IMR-90 (cell line): ENCODE data around the gene MTMR3. TPM values are rescaled to one million over a fixed set of nuclear protein-coding genes. Genes with fewer than 3 reads are reported as not detected.

Experiments
- ATAC-seq: fragments of 200-7000 bp; cut with Tn5 transposase; 2 replicates; pipeline ENCODE4 v1.9.1; 2020; ENCODE audit warnings: low read depth, mild to moderate bottlenecking, moderate library complexity
- BruUV-seq: library from RNA; stranded (reverse); fragments of 400-500 nt; replicated peaks from 2 replicates; lab custom pipeline; 2021; lab: Mats Ljungman, UMichigan
- CTCF ChIA-PET: fragments of 300-600 bp; formaldehyde crosslinking; extraction: SDS; loops from one replicate; lab custom pipeline; 2021; ENCODE audit warnings: antibody characterized with exemption; lab: Yijun Ruan, JAX
- POLR2A ChIA-PET: fragments of 300-600 bp; sonication (Branson Sonifier 250); formaldehyde crosslinking; loops from one replicate; lab custom pipeline; 2022; ENCODE audit warnings: antibody characterized with exemption; ENCODE audit not compliant: unreplicated experiment; lab: Charles Lee
- DNase-seq: peaks from one replicate; pipeline ENCODE4 v3.0.0; 2013
- H2AFZ ChIP-seq: replicated peaks from 2 replicates; pipeline ENCODE3; 2013; ENCODE audit warnings: low read length, mild to moderate bottlenecking; ENCODE audit not compliant: poor library complexity
- H2AK5ac ChIP-seq: 2 replicates; pipeline ENCODE4 v1.6.1; 2013; ENCODE audit warnings: low read depth, low read length, inconsistent platforms
- H2AK9ac ChIP-seq: replicated peaks from 2 replicates; pipeline ENCODE3; 2013; ENCODE audit warnings: mild to moderate bottlenecking, low read depth, low read length, moderate library complexity; ENCODE audit not compliant: poor library complexity
- H2BK120ac ChIP-seq: 2 replicates; pipeline ENCODE4 v1.6.1; 2013; ENCODE audit warnings: low read depth, low read length, inconsistent platforms
- H2BK15ac ChIP-seq: 3 replicates; pipeline ENCODE4 v1.6.1; 2013; ENCODE audit warnings: low read depth, low read length, inconsistent platforms
- H2BK20ac ChIP-seq: 2 replicates; pipeline ENCODE4 v1.6.1; 2013; ENCODE audit warnings: low read depth, mild to moderate bottlenecking, inconsistent platforms, low read length, moderate library complexity
- H2BK5ac ChIP-seq: 2 replicates; pipeline ENCODE4 v1.6.1; 2013; ENCODE audit warnings: mild to moderate bottlenecking, low read depth, low read length, inconsistent platforms; ENCODE audit not compliant: poor library complexity, severe bottlenecking
- H3K14ac ChIP-seq: replicated peaks from 2 replicates; pipeline ENCODE4 v1.6.1; 2013; ENCODE audit warnings: low read depth, low read length, inconsistent platforms
- H3K18ac ChIP-seq: 2 replicates; pipeline ENCODE4 v1.6.1; 2013; ENCODE audit warnings: low read depth, low read length, control low read depth
- H3K23ac ChIP-seq: 2 replicates; pipeline ENCODE4 v1.6.1; 2013; ENCODE audit warnings: low read depth, low read length, inconsistent platforms
- H3K27ac ChIP-seq: 2 replicates; pipeline ENCODE4 v1.5.1; 2013; ENCODE audit warnings: mild to moderate bottlenecking, control low read depth, low read length; ENCODE audit not compliant: insufficient read depth
- H3K27me3 ChIP-seq: 2 replicates; pipeline ENCODE4 v1.6.1; 2013; ENCODE audit warnings: low read length; ENCODE audit not compliant: control insufficient read depth, insufficient read depth
- H3K36me3 ChIP-seq: 2 replicates; pipeline ENCODE4 v1.6.1; 2013; ENCODE audit warnings: low read length, mixed read lengths; ENCODE audit not compliant: control insufficient read depth, insufficient read depth
- H3K4ac ChIP-seq: 2 replicates; pipeline ENCODE4 v1.6.1; 2013; ENCODE audit warnings: low read depth, low read length, inconsistent platforms
- H3K4me1 ChIP-seq: 2 replicates; pipeline ENCODE4 v1.6.1; 2013; ENCODE audit warnings: low read length, mixed read lengths; ENCODE audit not compliant: control insufficient read depth, insufficient read depth
- H3K4me2 ChIP-seq: 2 replicates; pipeline ENCODE4 v1.6.1; 2013; ENCODE audit warnings: low read depth, mild to moderate bottlenecking, control low read depth, low read length, moderate library complexity
- H3K4me3 ChIP-seq: 2 replicates; pipeline ENCODE4 v1.5.1; 2013; ENCODE audit warnings: low read depth, mild to moderate bottlenecking, control low read depth, low read length, moderate library complexity; ENCODE audit not compliant: insufficient read depth
- H3K56ac ChIP-seq: 2 replicates; pipeline ENCODE4 v1.6.1; 2013; ENCODE audit warnings: low read length, inconsistent platforms; ENCODE audit not compliant: insufficient read depth; ENCODE audit errors: extremely low read depth
- H3K79me1 ChIP-seq, 2 experiments: 2 replicates each; pipeline ENCODE4 v1.6.1; 2013; ENCODE audit warnings: low read length in 2 of 2, inconsistent platforms in 1 of 2, low read depth in 1 of 2
- H3K9ac ChIP-seq: 2 replicates; pipeline ENCODE4 v1.6.1; 2013; ENCODE audit warnings: low read depth, low read length, control low read depth
- H3K9me1 ChIP-seq: 2 replicates; pipeline ENCODE4 v1.6.1; 2013; ENCODE audit warnings: low read length, inconsistent platforms; ENCODE audit not compliant: insufficient read depth
- H3K9me3 ChIP-seq: 2 replicates; pipeline ENCODE4 v1.6.1; 2013; ENCODE audit warnings: low read length; ENCODE audit not compliant: control insufficient read depth, insufficient read depth
- H4K20me1 ChIP-seq: 2 replicates; pipeline ENCODE4 v1.6.1; 2013; ENCODE audit warnings: low read length, inconsistent platforms; ENCODE audit not compliant: insufficient read depth
- H4K5ac ChIP-seq: 2 replicates; pipeline ENCODE4 v1.6.1; 2013; ENCODE audit warnings: mild to moderate bottlenecking, low read depth, low read length, control low read depth
- H4K8ac ChIP-seq, 2 experiments: 2 replicates each; pipeline ENCODE4 v1.6.1; 2013; ENCODE audit warnings: low read depth in 2 of 2, low read length in 2 of 2, control low read depth in 1 of 2, inconsistent platforms in 1 of 2
- H4K91ac ChIP-seq: 2 replicates; pipeline ENCODE4 v1.6.1; 2013; ENCODE audit warnings: low read depth, low read length, inconsistent platforms; ENCODE audit not compliant: insufficient read depth
- BHLHE40 ChIP-seq: fragments of 150-350 bp; IDR thresholded peaks from 2 replicates; pipeline ENCODE4 v1.6.1; 2016; ENCODE audit warnings: mild to moderate bottlenecking, low read depth, low read length
- CEBPB ChIP-seq: IDR thresholded peaks from 2 replicates; pipeline ENCODE4 v1.6.1; 2012; ENCODE audit warnings: low read depth, low read length, improper control_type of control experiment
- CHD1 ChIP-seq: IDR thresholded peaks from 2 replicates; pipeline ENCODE4 v1.6.1; 2012; ENCODE audit warnings: low read depth, low read length, improper control_type of control experiment
- FOS ChIP-seq: fragments of 150-350 bp; IDR thresholded peaks from 2 replicates; pipeline ENCODE4 v1.6.1; 2016; ENCODE audit warnings: low read depth, low read length
- MAFK ChIP-seq: IDR thresholded peaks from 2 replicates; pipeline ENCODE4 v1.6.1; 2012; ENCODE audit warnings: low read depth, low read length, improper control_type of control experiment
- MAZ ChIP-seq: IDR thresholded peaks from 2 replicates; pipeline ENCODE4 v1.6.1; 2012; ENCODE audit warnings: low read depth, mild to moderate bottlenecking, low read length, improper control_type of control experiment, moderate library complexity, borderline replicate concordance
- MXI1 ChIP-seq: IDR thresholded peaks from 2 replicates; pipeline ENCODE4 v1.6.1; 2012; ENCODE audit warnings: low read depth, mild to moderate bottlenecking, low read length, moderate library complexity, borderline replicate concordance
- NFE2L2 ChIP-seq: fragments of 150-350 bp; IDR thresholded peaks from 2 replicates; pipeline ENCODE4 v1.6.1; 2016; ENCODE audit warnings: low read depth, mild to moderate bottlenecking, low read length
- POLR2A ChIP-seq: IDR thresholded peaks from 2 replicates; pipeline ENCODE4 v1.6.1; 2012; ENCODE audit warnings: mild to moderate bottlenecking, low read depth, low read length
- RFX5 ChIP-seq: IDR thresholded peaks from 2 replicates; pipeline ENCODE4 v1.8.0; 2012; ENCODE audit warnings: low read depth, mild to moderate bottlenecking, low read length, moderate library complexity
- SMC3 ChIP-seq: fragments of 150-350 bp; IDR thresholded peaks from 2 replicates; pipeline ENCODE4 v1.6.1; 2016; ENCODE audit warnings: low read depth, mild to moderate bottlenecking, antibody characterized with exemption, low read length, moderate library complexity
- WGBS, 2 experiments: methylation state at CpG; one replicate each; pipeline versions ENCODE4 v1.1.5 to v1.1.7; 2013; ENCODE audit warnings: missing lambda C conversion rate in 2 of 2; ENCODE audit not compliant: insufficient read length in 1 of 2; ENCODE audit errors: extremely low coverage in 2 of 2; 5-methylcytosine and 5-hydroxymethylcytosine counted together
- dilution Hi-C: fragments of 300-500 bp; cut with HindIII; formaldehyde crosslinking; loops from one replicate; pipeline ENCODE4 v1.14.3; 2018; ENCODE audit warnings: low sequenced_read_pairs; ENCODE audit not compliant: unreplicated experiment
- in situ Hi-C: fragments of 300-500 bp; cut with MboI; formaldehyde crosslinking; loops from 3 replicates; pipeline ENCODE4 v1.14.3; 2019; ENCODE audit warnings: low sequenced_read_pairs, inconsistent platforms, mixed read lengths
- intact Hi-C: fragments of 100-400 bp; cut with micrococcal nuclease; formaldehyde crosslinking; loops from 2 replicates; pipeline ENCODE4 v1.10.0; 2022
- polyA plus RNA-seq, 3 experiments: library from polyadenylated mRNA; depleted of rRNA; stranded (reverse); fragments of >200 nt; gene quantifications; 2 replicates each; pipeline ENCODE4 v1.2.3, GENCODE V29; 2012; ENCODE audit warnings: low replicate concordance in 1 of 3
- total RNA-seq: library from RNA; depleted of rRNA; stranded (reverse); fragments of >200 nt; gene quantifications from 2 replicates; pipeline ENCODE4 v1.2.3, GENCODE V29; 2012
- TF ChIP-seq, protein P1 (sequence below): fragments of 150-350 bp; IDR thresholded peaks from 2 replicates; pipeline ENCODE4 v1.6.1; 2016; ENCODE audit warnings: low read depth, mild to moderate bottlenecking, low read length, moderate library complexity, borderline replicate concordance
- TF ChIP-seq, protein P2 (sequence below): fragments of 150-350 bp; IDR thresholded peaks from 2 replicates; pipeline ENCODE4 v1.6.1; 2017; ENCODE audit warnings: mild to moderate bottlenecking, antibody characterized with exemption, low read length, low read depth

Gene MTMR3
- total and polyA plus RNA-seq, 2 of the 4 experiments (the other 2 are of a cell fraction), result 21.3 to 29.4 TPM

DNA sequence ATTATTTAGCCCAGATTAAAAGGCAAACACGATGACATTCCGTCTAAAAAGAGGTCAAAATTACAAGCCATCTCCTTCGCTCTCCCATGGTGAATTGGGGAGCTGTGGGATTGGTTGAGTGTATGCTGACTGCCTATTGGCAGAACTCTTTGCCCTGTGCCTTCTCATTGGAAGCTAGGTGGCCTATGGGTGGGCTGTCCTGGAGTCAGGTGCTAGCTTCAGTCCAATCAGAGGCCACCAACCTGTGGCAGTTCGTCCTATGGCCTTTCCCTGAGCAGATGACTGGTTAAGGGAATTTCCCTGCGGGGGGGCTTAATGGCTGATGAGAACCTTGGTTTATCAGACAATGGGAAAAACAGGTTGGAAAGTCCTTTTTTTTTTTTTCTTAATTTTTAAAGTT lies 3.2 kb upstream of the MTMR3 start:
- dilution Hi-C loops (no loop called here), intact Hi-C loops (no loop called here), in situ Hi-C loops (no loop called here)
- H3K14ac ChIP-seq, result no peak overlapping the region
- no peaks in the 10 kb centered on the region for H3K9me3 ChIP-seq
- no TSS peak for BruUV-seq
- H3K18ac ChIP-seq, result no peak overlapping the region
- H2AK9ac ChIP-seq, result no peak overlapping the region
- H3K27me3 ChIP-seq, result peaks cover 1% of the 10 kb centered on the region; the same call in 1 of the 2 replicates
- no peak overlapping the region for H2AK5ac ChIP-seq
- no peaks in the 10 kb centered on the region for H3K9me1 ChIP-seq
- no peak for ATAC-seq
- no peak overlapping the region for H3K56ac ChIP-seq
- H2AFZ ChIP-seq, result no peak overlapping the region
- peaks cover 13% of the 10 kb centered on the region for H4K20me1 ChIP-seq
- peaks cover 0 to 12% of the 10 kb centered on the region in 2 experiments; a peak in 2 of 4 replicates for H3K79me1 ChIP-seq
- no peak overlapping the region for H3K27ac ChIP-seq
- H3K4me3 ChIP-seq, result no peak overlapping the region
- POLR2A ChIA-PET, result no interaction called here
- H3K23ac ChIP-seq, result no peak overlapping the region
- no peak overlapping the region for H2BK5ac ChIP-seq
- H4K8ac ChIP-seq, result no peak overlapping the region
- no peak overlapping the region for H3K4me2 ChIP-seq
- no peak overlapping the region for H3K9ac ChIP-seq
- H4K91ac ChIP-seq, result no peak overlapping the region
- H2BK20ac ChIP-seq, result no peak overlapping the region
- no peak overlapping the region for H2BK15ac ChIP-seq
- H3K36me3 ChIP-seq, result no peaks in the 10 kb centered on the region
- H4K5ac ChIP-seq, result no peak overlapping the region
- CTCF ChIA-PET, result no interaction called here
- H2BK120ac ChIP-seq, result no peak overlapping the region
- WGBS, 2 experiments, result no CpG with 5 or more reads among the region's 5 CpGs
- H3K4ac ChIP-seq, result no peak overlapping the region
- H3K4me1 ChIP-seq, result peaks cover 3% of the 10 kb centered on the region
- TF ChIP-seq, protein P1, sequence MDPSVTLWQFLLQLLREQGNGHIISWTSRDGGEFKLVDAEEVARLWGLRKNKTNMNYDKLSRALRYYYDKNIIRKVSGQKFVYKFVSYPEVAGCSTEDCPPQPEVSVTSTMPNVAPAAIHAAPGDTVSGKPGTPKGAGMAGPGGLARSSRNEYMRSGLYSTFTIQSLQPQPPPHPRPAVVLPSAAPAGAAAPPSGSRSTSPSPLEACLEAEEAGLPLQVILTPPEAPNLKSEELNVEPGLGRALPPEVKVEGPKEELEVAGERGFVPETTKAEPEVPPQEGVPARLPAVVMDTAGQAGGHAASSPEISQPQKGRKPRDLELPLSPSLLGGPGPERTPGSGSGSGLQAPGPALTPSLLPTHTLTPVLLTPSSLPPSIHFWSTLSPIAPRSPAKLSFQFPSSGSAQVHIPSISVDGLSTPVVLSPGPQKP, result no peak
- no peak for TF ChIP-seq CHD1
- TF ChIP-seq FOS, result no peak
- no peak for TF ChIP-seq BHLHE40
- no peak for TF ChIP-seq MXI1
- no peak for TF ChIP-seq POLR2A
- TF ChIP-seq RFX5, result no peak
- no peak for TF ChIP-seq NFE2L2
- TF ChIP-seq, protein P2, sequence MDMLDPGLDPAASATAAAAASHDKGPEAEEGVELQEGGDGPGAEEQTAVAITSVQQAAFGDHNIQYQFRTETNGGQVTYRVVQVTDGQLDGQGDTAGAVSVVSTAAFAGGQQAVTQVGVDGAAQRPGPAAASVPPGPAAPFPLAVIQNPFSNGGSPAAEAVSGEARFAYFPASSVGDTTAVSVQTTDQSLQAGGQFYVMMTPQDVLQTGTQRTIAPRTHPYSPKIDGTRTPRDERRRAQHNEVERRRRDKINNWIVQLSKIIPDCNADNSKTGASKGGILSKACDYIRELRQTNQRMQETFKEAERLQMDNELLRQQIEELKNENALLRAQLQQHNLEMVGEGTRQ, result no peak; the same call in 1 of the 2 replicates
- no peak for TF ChIP-seq CEBPB
- TF ChIP-seq MAFK, result no peak
- TF ChIP-seq MAZ, result no peak
- no peak for TF ChIP-seq SMC3
- no peak for DNase-seq
